Left cardiac atrium (tissue), 4 donors: ENCODE data around the gene CDH8. TPM values are rescaled to one million over a fixed set of nuclear protein-coding genes. Genes with fewer than 3 reads are reported as not detected.

Source experiments
- ATAC-seq, 2 donors: fragments of 200-7000 bp; cut with Tn5 transposase; one replicate each; pipeline ENCODE4 v1.9.1; 2020; ENCODE audit warnings: mild to moderate bottlenecking in 2 of 2, moderate library complexity in 2 of 2
- DNase-seq: peaks from one replicate; pipeline ENCODE4 v3.0.0-alpha.2; 2020
- intact Hi-C, 2 donors: fragments of 100-400 bp; cut with DNase I; formaldehyde crosslinking; loops; one replicate each; pipeline versions ENCODE4 v1.14.1 to v1.15.1; 2022 to 2023
- total RNA-seq, 2 donors: library from RNA; stranded (reverse); fragmentation: NEBNext Ultra II Directional; extraction: Animal tissue kit (Norgen Biotek cat#: 25700); gene quantifications; one replicate each; pipeline ENCODE4 v1.2.1, GENCODE V29; 2021
- donor health status: DM: no; HTN: yes; CAD: no.
- donor health status: DM: no; HTN: yes; CAD: no; lungs with severe emphysema.
- donor health status: DM: yes; HTN: yes; CAD: no.
- donor health status: Dilated cardiomyopathy.

Gene CDH8
- total RNA-seq, 2 donors from 2014 or later: 0.39 TPM; not detected in 1

DNA sequence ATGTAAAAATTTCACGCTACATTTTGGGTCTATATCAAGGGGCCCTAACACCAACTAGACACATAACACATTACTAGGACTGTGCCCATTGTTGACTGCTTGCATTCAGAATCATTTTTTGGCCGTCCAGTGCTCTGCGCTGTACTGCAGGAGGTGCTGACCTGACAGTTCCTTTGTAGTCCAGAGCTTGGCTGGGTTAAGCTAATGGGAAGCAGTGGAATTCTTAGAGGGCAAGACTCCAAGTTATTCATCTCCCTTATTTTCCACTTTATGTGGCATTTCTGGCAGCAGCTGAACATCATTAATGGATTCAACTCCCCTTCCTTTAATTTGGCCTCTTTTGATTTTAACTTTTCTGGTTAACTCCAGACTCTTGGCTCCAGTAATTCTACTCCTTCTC is 351.7 kb downstream of the CDH8 start:
- DNase-seq (no peak), ATAC-seq (no peak)
- intact Hi-C loops: no loop called here

- intact Hi-C loops: no loop called here
- DNase-seq (no peak), ATAC-seq (no peak)
These were observed 354.6 kb downstream of the CDH8 start for GRCh38 chr16:61681673-61682072.

DNA sequence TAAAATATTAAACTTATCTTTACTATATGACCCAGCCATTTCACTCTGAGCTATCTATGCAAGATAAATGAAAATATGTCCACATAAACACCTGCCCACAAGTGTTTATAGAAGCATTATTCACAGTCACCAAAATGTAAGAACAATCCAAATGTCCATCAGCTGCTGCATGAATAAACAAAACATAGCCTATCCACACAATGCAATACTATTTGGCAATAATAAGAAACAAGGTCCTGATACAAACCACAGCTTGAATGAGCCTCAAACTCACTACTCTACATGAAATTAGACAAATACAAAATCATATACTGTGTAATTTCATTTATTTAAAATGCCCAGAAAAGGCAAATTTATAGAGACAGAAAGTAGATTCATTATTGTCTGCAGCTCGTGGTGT is 355.1 kb downstream of the CDH8 start:
- ATAC-seq: no peak
- no peak for DNase-seq
- intact Hi-C loops: no loop called here

- ATAC-seq (no peak), DNase-seq (no peak)
- intact Hi-C loops: no loop called here
These were observed 358.1 kb downstream of the CDH8 start for GRCh38 chr16:61678182-61678581.

- DNase-seq (no peak), ATAC-seq (no peak)
- intact Hi-C loops: no loop called here
These were observed 358.5 kb downstream of the CDH8 start for GRCh38 chr16:61677776-61678175.

DNA sequence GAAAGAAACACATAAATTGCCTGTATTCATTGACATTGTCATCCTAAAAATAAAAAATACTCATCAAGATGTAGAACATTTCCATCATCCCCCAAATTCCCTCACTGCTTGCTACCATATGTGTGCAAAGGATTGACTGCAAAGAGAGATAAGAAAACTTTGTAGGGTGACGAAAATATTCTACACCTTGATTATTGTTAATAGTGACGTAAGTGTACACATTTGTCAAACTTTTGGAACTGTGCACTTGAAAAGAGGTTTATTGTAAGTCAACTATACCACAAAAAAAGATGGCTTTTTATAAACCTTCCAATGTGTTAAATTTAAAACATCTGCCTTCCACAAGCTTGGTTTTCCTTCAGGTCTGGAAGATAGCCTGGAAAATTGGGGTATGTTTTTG is 359.5 kb downstream of the CDH8 start:
- DNase-seq: no peak
- ATAC-seq: no peak
- intact Hi-C loops: no loop called here

DNA sequence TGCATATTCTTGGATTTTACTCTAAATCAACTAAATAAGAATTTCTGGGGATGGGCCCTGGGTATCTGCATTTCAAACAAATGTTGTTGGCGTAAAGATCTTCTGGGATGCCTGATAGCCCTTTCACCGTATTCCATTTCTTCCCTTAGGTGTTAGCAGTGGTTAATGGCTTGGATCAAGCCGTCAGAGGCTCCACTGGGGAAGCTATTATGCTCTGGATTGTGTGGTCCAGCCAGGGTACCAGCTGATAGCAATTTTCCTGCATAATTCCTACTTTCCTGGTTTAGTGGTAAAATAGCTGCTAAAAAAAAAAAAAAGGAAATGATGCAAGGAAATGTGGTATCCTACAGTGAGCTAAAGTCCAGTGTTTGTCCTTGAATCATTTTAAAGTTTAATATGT is 365.1 kb downstream of the CDH8 start:
- ATAC-seq (no peak), DNase-seq (no peak)
- intact Hi-C loops: no loop called here

DNA sequence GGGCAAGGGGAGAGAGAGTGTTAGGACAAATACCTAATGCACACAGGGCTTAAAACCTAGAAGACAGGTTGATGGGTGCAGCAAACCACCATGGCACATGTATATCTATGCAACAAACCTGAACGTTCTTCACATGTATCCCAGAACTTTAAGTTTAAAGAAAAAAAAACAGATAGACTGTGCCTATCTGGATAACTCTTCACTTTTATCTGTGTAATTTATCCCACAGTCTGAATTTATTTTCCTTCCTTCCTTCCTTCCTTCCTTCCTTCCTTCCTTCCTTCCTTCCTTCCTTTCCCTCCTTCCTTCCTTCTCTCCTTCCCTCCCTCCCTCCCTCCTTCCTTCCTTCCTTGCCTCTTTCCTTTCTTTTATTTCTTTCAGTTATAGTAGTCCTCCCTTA is 370.7 kb downstream of the CDH8 start:
- ATAC-seq (no peak), DNase-seq (no peak)
- intact Hi-C loops: no loop called here

- ATAC-seq: no peak
- no peak for DNase-seq
- intact Hi-C loops: no loop called here
These were observed 376.3 kb downstream of the CDH8 start for GRCh38 chr16:61659936-61660335.

DNA sequence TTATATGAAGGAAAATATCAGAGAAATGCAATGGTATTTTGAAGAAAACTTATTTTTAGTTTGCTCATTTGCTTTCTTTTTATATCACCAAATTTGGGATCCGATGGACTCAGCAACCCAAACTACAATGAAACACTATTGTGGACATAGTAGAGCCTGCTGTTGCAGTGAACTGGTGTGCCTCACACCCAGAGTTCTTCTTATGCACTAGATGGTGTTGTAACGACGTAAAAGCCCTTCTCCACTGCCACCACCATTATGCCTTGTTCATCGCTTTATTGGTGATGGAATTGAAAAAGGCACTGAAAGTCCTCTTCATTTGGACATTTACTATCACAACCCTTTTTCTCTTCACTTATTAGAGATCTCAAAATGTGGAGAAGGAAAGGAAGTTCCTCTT is 381.3 kb downstream of the CDH8 start:
- intact Hi-C loops: no loop called here
- no peak for ATAC-seq

DNA sequence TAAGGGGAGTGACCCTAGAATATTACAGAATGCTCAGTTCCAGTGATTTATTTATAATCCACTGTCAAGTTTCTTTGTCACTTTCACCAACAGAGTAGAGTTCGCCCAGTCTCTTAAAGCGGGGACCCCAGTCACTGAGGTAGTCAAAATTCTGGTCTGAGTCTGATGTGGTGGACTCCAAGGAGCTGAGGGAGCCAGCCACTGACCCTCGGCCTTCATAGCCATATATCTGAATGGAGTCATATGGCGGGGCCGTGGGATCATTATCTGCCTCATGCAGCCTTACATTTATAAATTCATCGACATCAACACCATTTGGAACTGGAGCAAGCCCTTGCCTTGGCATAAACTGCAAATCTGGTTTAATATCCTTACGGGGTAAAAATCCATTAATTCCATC is 382.7 kb downstream of the CDH8 start:
- no peak for ATAC-seq
- no peak for DNase-seq
- intact Hi-C loops: no loop called here

More for the DNA sequence above, 381.3 kb downstream of the CDH8 start:
- no peak for DNase-seq

- intact Hi-C loops: no loop called here
- DNase-seq: no peak
- ATAC-seq: no peak
These were observed 390.7 kb downstream of the CDH8 start for GRCh38 chr16:61645561-61645960.

GRCh38 chr16:61644736-61645135 is 391.5 kb downstream of the CDH8 start:
- DNase-seq: no peak
- no peak for ATAC-seq
- intact Hi-C loops: no loop called here

GRCh38 chr16:61617219-61617783 is 418.9 kb downstream of the CDH8 start:
- intact Hi-C loops: no loop called here
- no peak for DNase-seq
- no peak for ATAC-seq

DNA sequence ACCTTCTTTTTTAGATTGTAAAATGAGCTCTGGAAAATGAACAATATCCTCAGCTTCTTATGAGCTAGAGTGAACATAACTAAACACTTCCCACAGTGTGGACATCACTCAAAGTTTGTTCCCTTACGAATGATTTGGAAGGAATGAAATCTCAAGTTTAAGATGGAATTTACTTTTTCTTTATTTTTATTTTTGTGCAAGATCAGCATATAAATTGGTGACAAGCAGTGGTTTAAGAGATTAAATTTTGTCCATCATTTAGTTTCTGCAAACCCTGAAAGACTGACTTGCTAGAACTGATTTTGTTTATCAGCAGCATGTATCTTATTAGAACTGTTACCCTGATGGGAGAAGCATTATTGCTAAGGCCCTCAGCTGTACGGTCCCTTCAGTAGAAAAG is 420.1 kb downstream of the CDH8 start:
- DNase-seq: no peak
- intact Hi-C loops: no loop called here
- ATAC-seq: no peak

- DNase-seq (no peak), ATAC-seq (no peak)
- intact Hi-C loops: no loop called here
These were observed 424.3 kb downstream of the CDH8 start for GRCh38 chr16:61611847-61612491.

DNA sequence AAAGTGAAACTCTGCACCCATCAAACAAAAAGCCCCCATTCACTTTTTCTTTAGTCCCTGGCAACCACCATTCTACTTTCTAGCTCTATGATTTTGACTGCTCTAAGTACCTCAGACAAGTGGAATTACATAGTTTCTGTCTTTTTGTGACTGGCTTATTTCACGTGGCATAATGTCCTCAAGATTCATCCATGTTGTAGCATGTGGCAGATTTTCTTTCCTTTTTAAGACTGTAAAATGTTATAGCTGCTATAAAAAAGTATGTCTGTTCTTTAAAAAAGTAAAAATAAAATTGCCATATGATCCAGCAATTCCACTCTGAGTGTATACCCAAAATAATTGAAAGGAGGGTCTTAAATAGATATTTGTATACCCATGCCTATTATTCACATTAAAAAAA is 429.7 kb downstream of the CDH8 start:
- ATAC-seq: no peak
- DNase-seq: no peak
- intact Hi-C loops: no loop called here
